HCEC 1CT (cell line): ENCODE results near the gene ARFGEF3.

Experiments used
- DNase-seq: peaks from one replicate; pipeline ENCODE4 v3.0.0-alpha.2; 2017

Gene ARFGEF3

GRCh38 chr6:138219398-138219797 is 57.7 kb downstream of the ARFGEF3 start:
- DNase-seq, result no peak

GRCh38 chr6:138219901-138220300 is 58.2 kb downstream of the ARFGEF3 start:
- no peak for DNase-seq

- no peak for DNase-seq
Measured at GRCh38 chr6:138222901-138223546, 61.3 kb downstream of the ARFGEF3 start.

- DNase-seq, result no peak
Measured at GRCh38 chr6:138225953-138226352, 64.2 kb downstream of the ARFGEF3 start.

GRCh38 chr6:138226700-138227315 is 65.1 kb downstream of the ARFGEF3 start:
- DNase-seq, result no peak

- no peak for DNase-seq
Measured at GRCh38 chr6:138227316-138227781, 65.6 kb downstream of the ARFGEF3 start.

- no peak for DNase-seq
Measured at GRCh38 chr6:138229072-138229471, 67.3 kb downstream of the ARFGEF3 start.

- no peak for DNase-seq
Measured at GRCh38 chr6:138229663-138230179, 68.0 kb downstream of the ARFGEF3 start.

GRCh38 chr6:138230221-138230620 is 68.5 kb downstream of the ARFGEF3 start:
- DNase-seq, result no peak

GRCh38 chr6:138230759-138231380 is 69.1 kb downstream of the ARFGEF3 start:
- DNase-seq, result no peak

GRCh38 chr6:138231381-138231886 is 69.7 kb downstream of the ARFGEF3 start:
- no peak for DNase-seq

- DNase-seq, result no peak
Measured at GRCh38 chr6:138234363-138234762, 72.6 kb downstream of the ARFGEF3 start.

- no peak for DNase-seq
Measured at GRCh38 chr6:138235205-138235604, 73.5 kb downstream of the ARFGEF3 start.

GRCh38 chr6:138235693-138236092 is 74.0 kb downstream of the ARFGEF3 start:
- DNase-seq, result no peak

GRCh38 chr6:138237463-138237862 is 75.7 kb downstream of the ARFGEF3 start:
- DNase-seq, result no peak

- no peak for DNase-seq
Measured at GRCh38 chr6:138238368-138238767, 76.6 kb downstream of the ARFGEF3 start.

GRCh38 chr6:138239774-138240173 is 78.0 kb downstream of the ARFGEF3 start:
- no peak for DNase-seq

GRCh38 chr6:138240476-138241245 is 78.9 kb downstream of the ARFGEF3 start:
- no peak for DNase-seq

- DNase-seq, result no peak
Measured at GRCh38 chr6:138241381-138241780, 79.6 kb downstream of the ARFGEF3 start.

- no peak for DNase-seq
Measured at GRCh38 chr6:138241934-138242333, 80.2 kb downstream of the ARFGEF3 start.

- DNase-seq, result no peak
Measured at GRCh38 chr6:138242987-138243592, 81.4 kb downstream of the ARFGEF3 start.

GRCh38 chr6:138245751-138246150 is 84.0 kb downstream of the ARFGEF3 start:
- no peak for DNase-seq
